HS-5 (cell line): ENCODE data around the gene GPR27.

Experiments used
- DNase-seq: peaks from one replicate; pipeline ENCODE4 v3.0.0-alpha.2; 2012; ENCODE audit warnings: low read depth

The GPR27 gene

GRCh38 chr3:71753701-71754609, at the start of gene GPR27:
GPR27 (plus strand) TSS chr3:71753855; CDS start chr3:71754050, 195 bp downstream.
- no peak for DNase-seq

- DNase-seq, result no peak
Observed at GRCh38 chr3:71704915-71705314, 48.7 kb upstream of the GPR27 start.

GRCh38 chr3:71705681-71706080, 48.0 kb upstream of the GPR27 start:
- no peak for DNase-seq

- no peak for DNase-seq
Observed at GRCh38 chr3:71707595-71707994, 46.1 kb upstream of the GPR27 start.

- DNase-seq, result no peak
Observed at GRCh38 chr3:71708476-71709105, 45.1 kb upstream of the GPR27 start.

- no peak for DNase-seq
Observed at GRCh38 chr3:71709908-71710511, 43.6 kb upstream of the GPR27 start.

GRCh38 chr3:71710906-71711494, 42.7 kb upstream of the GPR27 start:
- DNase-seq, result no peak

GRCh38 chr3:71713041-71713440, 40.6 kb upstream of the GPR27 start:
- DNase-seq, result no peak

- DNase-seq, result no peak
Observed at GRCh38 chr3:71714595-71714994, 39.1 kb upstream of the GPR27 start.

GRCh38 chr3:71718072-71718471, 35.6 kb upstream of the GPR27 start:
- no peak for DNase-seq

GRCh38 chr3:71721002-71721401, 32.7 kb upstream of the GPR27 start:
- no peak for DNase-seq

GRCh38 chr3:71721651-71722157, 32.0 kb upstream of the GPR27 start:
- no peak for DNase-seq

GRCh38 chr3:71722693-71723092, 31.0 kb upstream of the GPR27 start:
- DNase-seq, result no peak

GRCh38 chr3:71723452-71724170, 30.0 kb upstream of the GPR27 start:
- no peak for DNase-seq

GRCh38 chr3:71724171-71724453, 29.5 kb upstream of the GPR27 start:
- DNase-seq, result no peak

GRCh38 chr3:71724584-71725270, 28.9 kb upstream of the GPR27 start:
- DNase-seq, result no peak

- DNase-seq, result no peak
Observed at GRCh38 chr3:71725271-71725991, 28.2 kb upstream of the GPR27 start, which contains the start of gene EIF4E3. EIF4E3 (minus strand) TSS chr3:71725402; CDS start chr3:71725367, 35 bp downstream.

- DNase-seq, result no peak
Observed at GRCh38 chr3:71726146-71726545, 27.5 kb upstream of the GPR27 start.

- DNase-seq, result no peak
Observed at GRCh38 chr3:71728632-71729342, 24.9 kb upstream of the GPR27 start.

- no peak for DNase-seq
Observed at GRCh38 chr3:71732637-71733036, 21.0 kb upstream of the GPR27 start.
